ENCODE measurements around the gene IL36B. TPM values are rescaled to one million over a fixed set of nuclear protein-coding genes. Genes with fewer than 3 reads are reported as not detected.

IL36B gene
- total RNA-seq, 1 experiment from 2014 or later: not detected

Other genes starting within 250 kb of the IL36B start
- 15.8 and 21.6 TPM in 2 replicates for gene IL1B, start 216.1 kb downstream of the IL36B start, total RNA-seq (2014; rRNA removed; shearing (Covaris generic); ENCODE audit: low replicate concordance)
- gene IL37, start 141.7 kb downstream of the IL36B start, total RNA-seq (2014; rRNA removed; shearing (Covaris generic); ENCODE audit: low replicate concordance): 3.1 and 6.9 TPM in 2 replicates
- not detected in 2 replicates for gene IL36G, start 74.9 kb downstream of the IL36B start, total RNA-seq (2014; rRNA removed; shearing (Covaris generic); ENCODE audit: low replicate concordance)
- gene IL36A, start 47.4 kb downstream of the IL36B start, total RNA-seq (2014; rRNA removed; shearing (Covaris generic); ENCODE audit: low replicate concordance): not detected in 2 replicates
- not detected in 2 replicates for gene IL36RN, start 6.3 kb upstream of the IL36B start, total RNA-seq (2014; rRNA removed; shearing (Covaris generic); ENCODE audit: low replicate concordance)
- not detected in 2 replicates for gene IL1F10, start 15.1 kb upstream of the IL36B start, total RNA-seq (2014; rRNA removed; shearing (Covaris generic); ENCODE audit: low replicate concordance)
- 0.86 and 7.1 TPM in 2 replicates for gene IL1RN, start 74.7 kb upstream of the IL36B start, total RNA-seq (2014; rRNA removed; shearing (Covaris generic); ENCODE audit: low replicate concordance)
- 0.16 and 0.59 TPM in 2 replicates for gene PSD4, start 121.1 kb upstream of the IL36B start, total RNA-seq (2014; rRNA removed; shearing (Covaris generic); ENCODE audit: low replicate concordance)
- gene PAX8, start 226.1 kb upstream of the IL36B start, total RNA-seq (2014; rRNA removed; shearing (Covaris generic); ENCODE audit: low replicate concordance): 0.46 and 0.69 TPM in 2 replicates